HG03108 (cell line): Measurements from ENCODE around the gene PRADC1.
"Not testable (repeated sequence)": the region's sequence is repeated elsewhere in the genome, so short reads cannot be mapped to it uniquely, and the experiment has no call there.

Experiments
- ATAC-seq: cut with Tn5 transposase; IDR thresholded peaks from one replicate; pipeline ENCODE4 v1.9.1; 2021; ENCODE audit warnings: moderate library complexity; ENCODE audit not compliant: unreplicated experiment

The PRADC1 gene

GRCh38 chr2:73205611-73206010 lies 27.4 kb downstream of the PRADC1 start:
- no peak for ATAC-seq

- no peak for ATAC-seq
Measured at GRCh38 chr2:73203055-73203681, 29.9 kb downstream of the PRADC1 start.

DNA sequence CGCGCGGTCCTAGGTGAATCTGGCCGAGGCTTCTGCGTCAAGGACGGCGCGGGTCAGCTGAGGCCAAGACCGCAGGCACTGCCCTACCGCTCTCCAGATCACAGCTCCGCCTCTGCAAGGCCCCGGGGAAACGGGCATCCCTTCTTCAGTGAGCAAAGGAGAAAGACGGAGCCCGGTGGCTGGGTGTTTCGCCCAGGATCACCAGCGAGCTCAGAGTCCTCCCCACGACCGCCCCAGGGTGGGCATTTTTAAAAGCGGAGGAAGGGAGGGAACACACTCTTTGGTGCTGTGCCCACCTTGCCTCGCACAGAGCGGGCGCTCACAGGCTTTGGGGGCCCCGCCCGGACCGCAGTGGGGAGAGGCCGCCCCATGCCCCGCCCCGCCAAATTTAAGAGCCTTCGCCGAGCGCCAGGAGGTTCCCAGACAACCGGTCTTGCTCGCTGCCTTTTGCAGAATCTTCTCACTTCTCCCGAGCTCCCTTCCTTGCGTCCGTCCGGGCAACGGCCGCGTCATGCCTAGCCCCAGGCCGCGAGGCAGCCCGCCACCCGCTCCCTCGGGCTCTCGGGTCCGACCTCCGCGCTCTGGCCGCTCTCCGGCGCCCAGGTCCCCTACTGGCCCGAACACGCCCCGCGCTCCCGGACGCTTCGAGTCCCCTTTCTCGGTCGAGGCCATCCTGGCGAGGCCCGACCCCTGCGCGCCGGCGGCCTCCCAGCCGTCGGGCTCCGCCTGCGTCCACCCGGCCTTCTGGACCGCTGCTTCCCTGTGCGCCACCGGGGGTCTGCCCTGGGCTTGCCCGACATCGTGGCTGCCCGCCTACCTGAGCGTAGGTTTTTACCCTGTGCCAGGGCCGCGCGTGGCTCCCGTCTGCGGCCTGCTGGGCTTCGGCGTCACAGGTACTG lies 30.6 kb downstream of the PRADC1 start, which contains the start of gene NOTO:
NOTO (plus strand) TSS at position 419 of the 899 bp plus-strand sequence; CDS start at position 512, 93 bp downstream.
- ATAC-seq, result no peak

GRCh38 chr2:73200281-73200680 lies 32.8 kb downstream of the PRADC1 start:
- ATAC-seq, result not testable (repeated sequence)

DNA sequence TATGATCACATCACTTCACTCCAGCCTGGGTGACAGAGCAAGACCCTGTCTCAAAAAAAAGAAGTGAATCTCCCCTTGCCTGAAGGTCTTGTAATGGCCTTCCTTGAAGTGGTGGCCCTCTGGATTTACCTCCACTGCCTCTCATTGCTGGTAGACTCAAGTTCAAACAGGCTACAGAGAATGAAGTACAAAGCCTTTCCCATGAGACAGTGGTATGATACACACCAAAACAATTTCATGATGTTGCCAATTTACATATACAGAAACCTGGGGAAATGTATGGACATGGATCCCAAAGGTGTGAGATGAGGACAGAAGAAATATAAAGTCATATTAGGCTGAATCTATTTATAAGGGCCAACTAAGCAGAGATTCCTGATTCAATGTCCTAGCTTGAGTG lies 35.5 kb downstream of the PRADC1 start:
- no peak for ATAC-seq

DNA sequence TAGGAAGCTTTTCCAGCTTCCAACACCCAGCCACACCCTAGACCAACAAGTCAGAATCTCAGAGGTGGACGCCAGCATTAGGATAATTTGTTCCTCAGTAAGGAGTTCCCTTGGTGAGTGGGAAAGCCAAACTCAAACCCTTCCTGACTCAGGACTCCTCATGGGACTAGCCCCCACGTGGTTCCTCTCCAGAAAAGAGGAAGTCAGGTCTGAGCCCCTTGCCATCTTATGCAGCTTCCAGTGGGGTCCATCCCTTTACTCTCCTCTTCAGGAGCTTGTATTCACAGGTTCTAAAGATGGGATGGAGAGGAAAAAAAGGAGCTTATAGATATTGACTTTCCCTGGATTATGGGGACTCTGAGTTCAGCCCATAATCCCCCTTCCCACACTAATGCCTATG lies 45.5 kb downstream of the PRADC1 start:
- ATAC-seq, result no peak

- no peak for ATAC-seq
Measured at GRCh38 chr2:73185965-73186364, 47.1 kb downstream of the PRADC1 start.
